Measurements from ENCODE around the gene SLC25A13. TPM values are rescaled to one million over a fixed set of nuclear protein-coding genes. Genes with fewer than 3 reads are reported as not detected.

The SLC25A13 gene
- total RNA-seq, 1 donor from 2014 or later = 25.3 TPM

- Histone ChIP-seq H3K4me1 (peaks cover 63% of the 10 kb centered on the region), H3K36me3 (no peaks in the 10 kb centered on the region), H3K9me3 (no peaks in the 10 kb centered on the region), H3K4me3 (no peak overlapping the region), H3K27me3 (no peaks in the 10 kb centered on the region), H3K27ac (no peak overlapping the region)
- DNase-seq (ENCODE audit: extremely low spot score in 2 of 2) = no peak
- intact Hi-C loops (cut with DNase I) = loop anchor here (10.0 kb wide), 1 partner anchor 71 kb away; no protein-coding TSS in a partner anchor
- TF ChIP-seq POLR2A (IDR thresholded peaks at IDR 0.05) (no peak), POLR2AphosphoS5 (IDR thresholded peaks at IDR 0.05; ENCODE audit: insufficient read depth in 1 of 2, low read depth in 1 of 2) (no peak)
- TF ChIP-seq, protein P1, sequence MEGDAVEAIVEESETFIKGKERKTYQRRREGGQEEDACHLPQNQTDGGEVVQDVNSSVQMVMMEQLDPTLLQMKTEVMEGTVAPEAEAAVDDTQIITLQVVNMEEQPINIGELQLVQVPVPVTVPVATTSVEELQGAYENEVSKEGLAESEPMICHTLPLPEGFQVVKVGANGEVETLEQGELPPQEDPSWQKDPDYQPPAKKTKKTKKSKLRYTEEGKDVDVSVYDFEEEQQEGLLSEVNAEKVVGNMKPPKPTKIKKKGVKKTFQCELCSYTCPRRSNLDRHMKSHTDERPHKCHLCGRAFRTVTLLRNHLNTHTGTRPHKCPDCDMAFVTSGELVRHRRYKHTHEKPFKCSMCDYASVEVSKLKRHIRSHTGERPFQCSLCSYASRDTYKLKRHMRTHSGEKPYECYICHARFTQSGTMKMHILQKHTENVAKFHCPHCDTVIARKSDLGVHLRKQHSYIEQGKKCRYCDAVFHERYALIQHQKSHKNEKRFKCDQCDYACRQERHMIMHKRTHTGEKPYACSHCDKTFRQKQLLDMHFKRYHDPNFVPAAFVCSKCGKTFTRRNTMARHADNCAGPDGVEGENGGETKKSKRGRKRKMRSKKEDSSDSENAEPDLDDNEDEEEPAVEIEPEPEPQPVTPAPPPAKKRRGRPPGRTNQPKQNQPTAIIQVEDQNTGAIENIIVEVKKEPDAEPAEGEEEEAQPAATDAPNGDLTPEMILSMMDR (IDR thresholded peaks at IDR 0.05) = no peak
Measured at GRCh38 chr7:96305915-96306314, 16.0 kb downstream of the SLC25A13 start.

- Histone ChIP-seq H3K4me3 (no peak overlapping the region), H3K9me3 (no peaks in the 10 kb centered on the region), H3K27ac (no peak overlapping the region), H3K4me1 (peaks cover 52% of the 10 kb centered on the region), H3K27me3 (no peaks in the 10 kb centered on the region), H3K36me3 (no peaks in the 10 kb centered on the region)
- intact Hi-C loops (cut with DNase I) = loop anchor here (10.0 kb wide), 1 partner anchor 70 kb away; no protein-coding TSS in a partner anchor
- no peak for DNase-seq (ENCODE audit: extremely low spot score in 2 of 2)
- TF ChIP-seq, protein P1 (IDR thresholded peaks at IDR 0.05) = no peak
- TF ChIP-seq POLR2AphosphoS5 (IDR thresholded peaks at IDR 0.05; ENCODE audit: insufficient read depth in 1 of 2, low read depth in 1 of 2) = no peak
- TF ChIP-seq POLR2A (IDR thresholded peaks at IDR 0.05) = no peak
Measured at GRCh38 chr7:96304573-96304972, 17.3 kb downstream of the SLC25A13 start.

DNA sequence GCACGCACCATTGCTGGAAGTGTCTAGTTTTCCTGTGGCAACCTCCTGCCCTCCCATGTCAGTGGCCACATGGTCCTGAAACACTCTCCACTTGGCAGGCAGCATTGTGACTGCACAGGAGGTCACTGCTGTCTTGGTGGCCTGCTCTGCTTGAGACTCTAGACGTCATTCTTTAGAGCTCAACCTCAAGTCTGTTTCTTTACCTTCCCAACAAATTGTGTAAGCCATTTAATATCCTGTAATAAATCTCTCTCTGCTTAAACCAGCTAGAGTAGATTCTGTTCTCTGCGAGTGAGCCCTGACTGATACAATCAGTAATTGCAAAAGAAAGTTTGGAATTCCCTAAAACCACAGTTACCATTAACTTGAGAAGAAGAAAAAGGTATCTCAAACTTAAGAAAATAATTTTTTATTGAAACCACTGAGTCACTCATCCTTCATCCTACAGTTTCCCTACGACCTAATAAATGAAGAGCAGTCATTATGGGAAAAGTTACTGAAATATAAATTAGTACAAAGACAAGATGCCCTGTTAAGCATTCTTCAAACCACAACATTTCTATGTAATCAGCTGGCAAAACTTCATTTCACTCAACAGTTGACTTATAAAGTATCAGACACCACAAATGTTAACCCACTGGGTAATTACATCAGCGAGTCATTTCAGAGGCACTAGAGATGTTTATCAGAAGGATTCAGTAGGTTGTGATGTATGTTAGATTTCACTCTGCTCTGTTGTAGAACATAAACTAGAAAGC lies 18.0 kb downstream of the SLC25A13 start:
- intact Hi-C loops (cut with DNase I) = loop anchor here (10.0 kb wide), 1 partner anchor 69 kb away; no protein-coding TSS in a partner anchor
- H3K27me3 ChIP-seq = no peaks in the 10 kb centered on the region
- DNase-seq (ENCODE audit: extremely low spot score in 2 of 2) = no peak
- peaks cover 45% of the 10 kb centered on the region for H3K4me1 ChIP-seq
- H3K27ac ChIP-seq = no peak overlapping the region
- no peak overlapping the region for H3K4me3 ChIP-seq
- no peaks in the 10 kb centered on the region for H3K36me3 ChIP-seq
- no peak for TF ChIP-seq POLR2A (IDR thresholded peaks at IDR 0.05)
- TF ChIP-seq, protein P1 (IDR thresholded peaks at IDR 0.05) = no peak
- peak in 1 of 2 donors; percentile 15 for TF ChIP-seq POLR2AphosphoS5 (IDR thresholded peaks at IDR 0.05; ENCODE audit: insufficient read depth in 1 of 2, low read depth in 1 of 2)
- H3K9me3 ChIP-seq = no peaks in the 10 kb centered on the region

- H3K27me3 ChIP-seq = no peaks in the 10 kb centered on the region
- H3K27ac ChIP-seq = no peak overlapping the region
- intact Hi-C loops (cut with DNase I) = loop anchor here (10.0 kb wide), 1 partner anchor 68 kb away; no protein-coding TSS in a partner anchor
- no peaks in the 10 kb centered on the region for H3K9me3 ChIP-seq
- peaks cover 39% of the 10 kb centered on the region for H3K4me1 ChIP-seq
- no peaks in the 10 kb centered on the region for H3K36me3 ChIP-seq
- no peak for DNase-seq (ENCODE audit: extremely low spot score in 2 of 2)
- no peak overlapping the region for H3K4me3 ChIP-seq
- TF ChIP-seq, protein P1 (IDR thresholded peaks at IDR 0.05) = no peak
Measured at GRCh38 chr7:96303105-96303685, 18.7 kb downstream of the SLC25A13 start.

DNA sequence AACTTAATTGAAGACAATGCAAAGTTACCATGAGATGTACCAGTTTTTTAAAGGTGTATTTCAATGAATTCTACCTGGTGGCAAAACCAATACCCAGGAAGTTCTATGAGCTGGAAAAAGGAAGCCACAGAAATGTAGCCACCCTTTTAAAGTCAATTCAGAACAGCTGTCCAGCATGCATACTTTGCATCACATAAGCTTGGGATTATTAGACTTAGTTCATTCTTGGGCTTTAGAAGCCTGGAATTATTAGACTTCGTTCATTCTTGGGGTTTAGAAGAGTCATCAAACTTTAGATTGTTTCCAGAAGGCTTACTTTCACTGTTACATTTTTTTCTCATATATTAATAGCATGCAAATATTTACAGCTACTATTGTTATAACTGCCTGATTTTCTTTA lies 20.9 kb downstream of the SLC25A13 start:
- TF ChIP-seq, protein P1 (IDR thresholded peaks at IDR 0.05) = no peak
- TF ChIP-seq POLR2A (IDR thresholded peaks at IDR 0.05) (no peak), POLR2AphosphoS5 (IDR thresholded peaks at IDR 0.05; ENCODE audit: insufficient read depth in 1 of 2, low read depth in 1 of 2) (no peak)
- Histone ChIP-seq H3K27ac (no peak overlapping the region), H3K4me1 (peaks cover 25% of the 10 kb centered on the region), H3K36me3 (no peaks in the 10 kb centered on the region), H3K4me3 (no peak overlapping the region), H3K27me3 (no peaks in the 10 kb centered on the region), H3K9me3 (no peaks in the 10 kb centered on the region)
- DNase-seq (ENCODE audit: extremely low spot score in 2 of 2) = no peak
- intact Hi-C loops (cut with DNase I) = loop anchor here (10.0 kb wide), 1 partner anchor 66 kb away; no protein-coding TSS in a partner anchor

All from vagina (tissue), 2 donors.